GM12878 (cell line): ENCODE data around the gene BIRC6. TPM values are rescaled to one million over a fixed set of nuclear protein-coding genes. Genes with fewer than 3 reads are reported as not detected.

Experiments
- ATAC-seq: fragments of 200-7000 bp; cut with Tn5 transposase; 3 replicates; pipeline ENCODE4 v1.9.1; 2020; ENCODE audit warnings: mild to moderate bottlenecking, moderate library complexity
- BruUV-seq: library from RNA; stranded (reverse); fragments of 400-500 nt; replicated peaks from 2 replicates; lab custom pipeline; 2021; lab: Mats Ljungman, UMichigan
- CTCF ChIA-PET: fragments of 300-600 bp; sonication (Branson Sonifier 250); formaldehyde crosslinking; extraction: SDS; loops from one replicate; lab custom pipeline; 2021; ENCODE audit warnings: inconsistent platforms; lab: Yijun Ruan, JAX
- POLR2A ChIA-PET: fragments of 350-600 bp; formaldehyde crosslinking; extraction: SDS; loops from one replicate; lab custom pipeline; 2021; ENCODE audit warnings: inconsistent platforms; lab: Charles Lee
- RAD21 ChIA-PET: fragments of 300-600 bp; sonication (Branson Sonifier 250); formaldehyde crosslinking; loops from one replicate; lab custom pipeline; 2023; ENCODE audit warnings: antibody characterized with exemption; ENCODE audit not compliant: unreplicated experiment; lab: Charles Lee
- SMC1A ChIA-PET: fragments of 300-600 bp; sonication (Branson Sonifier 250); formaldehyde crosslinking; loops from one replicate; lab custom pipeline; 2023; ENCODE audit not compliant: unreplicated experiment, uncharacterized antibody; lab: Charles Lee
- DNase-seq: peaks from one replicate; pipeline ENCODE4 v3.0.0-alpha.2; 2011; ENCODE audit warnings: low read depth, low spot score
- FAIRE-seq: peaks from 3 replicates; lab custom pipeline; 2011; peaks lifted over from hg19 to GRCh38; lab: Jason Lieb, UNC
- H2AFZ ChIP-seq: 2 replicates; pipeline ENCODE4 v1.6.0; 2011; ENCODE audit warnings: low read depth, low read length, control low read depth; ENCODE audit not compliant: control insufficient read depth
- H3K27ac ChIP-seq: 2 replicates; pipeline ENCODE4 v1.5.1; 2011; ENCODE audit warnings: control low read depth; ENCODE audit not compliant: control insufficient read depth, insufficient read depth
- H3K27me3 ChIP-seq, 2 experiments: replicated peaks in 1 of 2; 2 replicates each; pipeline versions ENCODE4 v1.6.0 to v1.6.1; 2011; ENCODE audit warnings: low read length in 1 of 2; ENCODE audit not compliant: control insufficient read depth in 2 of 2, insufficient read depth in 2 of 2
- H3K36me3 ChIP-seq, 2 experiments: 2 replicates each; pipeline ENCODE4 v1.5.1; 2011; ENCODE audit warnings: low read length in 1 of 2; ENCODE audit not compliant: control insufficient read depth in 2 of 2, insufficient read depth in 2 of 2
- H3K4me1 ChIP-seq: 2 replicates; pipeline ENCODE4 v1.6.1; 2011; ENCODE audit warnings: mild to moderate bottlenecking, low read length, moderate library complexity, mixed read lengths; ENCODE audit not compliant: control insufficient read depth, insufficient read depth
- H3K4me2 ChIP-seq: 2 replicates; pipeline ENCODE4 v1.6.0; 2011; ENCODE audit warnings: control low read depth; ENCODE audit not compliant: control insufficient read depth, insufficient read depth
- H3K4me3 ChIP-seq: fragments of 200-600 bp; sonication (generic); 2 replicates; pipeline ENCODE4 v1.5.1; 2016
- H3K79me2 ChIP-seq: 2 replicates; pipeline ENCODE4 v1.6.0; 2011; ENCODE audit warnings: low read length; ENCODE audit not compliant: control insufficient read depth, insufficient read depth
- H3K9ac ChIP-seq: 2 replicates; pipeline ENCODE4 v1.8.0; 2011; ENCODE audit warnings: low read length, control low read depth, mixed read lengths; ENCODE audit not compliant: control insufficient read depth, insufficient read depth
- H3K9me3 ChIP-seq: replicated peaks from 3 replicates; pipeline ENCODE4 v1.5.1; 2011; ENCODE audit warnings: mild to moderate bottlenecking, low read length; ENCODE audit not compliant: control insufficient read depth, insufficient read depth
- H4K20me1 ChIP-seq: 2 replicates; pipeline ENCODE4 v1.6.0; 2011; ENCODE audit not compliant: control insufficient read depth, insufficient read depth
- ATF3 ChIP-seq: IDR thresholded peaks from 2 replicates; pipeline ENCODE4 v1.6.1; 2011; ENCODE audit warnings: low read depth, mild to moderate bottlenecking, low read length, moderate library complexity, borderline replicate concordance; ENCODE audit errors: extremely low read depth
- ATF7 ChIP-seq: fragments of 450-650 bp; IDR thresholded peaks from 2 replicates; pipeline ENCODE4 v1.6.1; 2016; ENCODE audit warnings: low read depth, mild to moderate bottlenecking
- ETV6 ChIP-seq, 2 experiments: fragments of 450-650 bp in 1 of 2; IDR thresholded peaks in 1 of 2; conservative IDR thresholded peaks in 1 of 2; 2 replicates each; pipeline ENCODE4 v1.6.1; 2014; ENCODE audit warnings: antibody characterized with exemption in 1 of 2, borderline replicate concordance in 1 of 2, low read depth in 1 of 2, mild to moderate bottlenecking in 1 of 2, moderate library complexity in 1 of 2
- MEF2B ChIP-seq: fragments of 450-650 bp; IDR thresholded peaks from 2 replicates; pipeline ENCODE4 v1.6.1; 2018; ENCODE audit warnings: mild to moderate bottlenecking, moderate library complexity; ENCODE audit not compliant: partially characterized antibody, poor library complexity, severe bottlenecking
- NFYB ChIP-seq: IDR thresholded peaks from 2 replicates; pipeline ENCODE4 v1.6.1; 2011; ENCODE audit warnings: low read depth, mild to moderate bottlenecking, low read length, improper control_type of control experiment, moderate library complexity; ENCODE audit not compliant: insufficient read depth
- SREBF2 ChIP-seq: IDR thresholded peaks from 2 replicates; pipeline ENCODE4 v1.6.1; 2012; ENCODE audit warnings: mild to moderate bottlenecking, low read length
- TAF1 ChIP-seq: IDR thresholded peaks from 2 replicates; pipeline ENCODE4 v1.6.1; 2011; ENCODE audit warnings: mild to moderate bottlenecking, low read depth, low read length, borderline replicate concordance
- WGBS: methylation state at CpG from one replicate; pipeline ENCODE4 v1.1.6; 2016; ENCODE audit warnings: low lambda C conversion rate; ENCODE audit not compliant: insufficient replicate concordance, insufficient coverage; ENCODE audit errors: missing lambda C conversion rate; 5-methylcytosine and 5-hydroxymethylcytosine counted together
- in situ Hi-C: fragments of 300-500 bp; cut with MboI; formaldehyde crosslinking; loops from 9 replicates; pipeline ENCODE4 v1.14.3; 2018; ENCODE audit warnings: mixed read lengths
- intact Hi-C: fragments of 100-400 bp; cut with micrococcal nuclease; formaldehyde crosslinking; loops from one replicate; pipeline ENCODE4 v1.14.2; 2022; ENCODE audit not compliant: unreplicated experiment
- polyA plus RNA-seq, 11 experiments: library from polyadenylated mRNA; depleted of rRNA in 4 of 11; unstranded in 6 of 11; stranded (reverse) in 5 of 11; fragments of >200 nt; fragmentation: Nextera tagmentation in 4 of 11; fragmentation: Illumina TruSeq in 1 of 11; extraction: Ambion mirVana in 4 of 11; extraction: Trizol in 1 of 11; gene quantifications; 1 replicate in 1 of 11; 2 replicates in 10 of 11; pipeline versions ENCODE4 v1.2.1 to v1.2.3, GENCODE V29; 2011 to 2016; ENCODE audit warnings: inconsistent platforms in 2 of 11, missing spikeins in 2 of 11, low read depth in 1 of 11
- total RNA-seq, 4 experiments: library from RNA; depleted of rRNA in 3 of 4; stranded (reverse); fragments of >200 nt in 3 of 4; fragmentation: Illumina TruSeq in 1 of 4; extraction: Trizol in 1 of 4; gene quantifications; 2 replicates each; pipeline versions ENCODE4 v1.2.1 to v1.2.3, GENCODE V29; 2013 to 2021

BIRC6 gene
- total and polyA plus RNA-seq, 10 of the 15 experiments (the other 5 are each of a cell fraction or from before 2014, with no cell fraction given) = 18.8 to 118 (median 55.0) TPM

DNA sequence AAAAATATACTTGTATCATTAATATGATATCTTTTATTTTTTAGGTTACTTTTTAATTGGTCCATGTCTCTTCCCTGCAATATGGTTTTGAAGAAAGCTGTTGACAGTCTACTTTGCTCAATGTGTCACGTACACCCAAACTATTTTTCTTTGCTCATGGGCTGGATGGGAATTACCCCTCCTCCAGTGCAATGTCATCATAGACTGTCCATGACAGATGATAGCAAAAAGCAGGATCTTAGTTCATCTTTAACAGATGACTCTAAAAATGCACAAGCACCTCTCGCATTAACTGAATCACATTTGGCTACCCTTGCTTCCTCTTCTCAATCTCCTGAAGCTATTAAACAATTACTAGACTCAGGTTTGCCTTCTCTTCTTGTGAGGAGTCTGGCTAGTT is 158.1 kb downstream of the BIRC6 start:
- BruUV-seq = no TSS peak
- no peak for FAIRE-seq
- Histone ChIP-seq H3K27me3 (no peaks in the 10 kb centered on the region), H3K4me2 (no peak overlapping the region), H3K79me2 (no peaks in the 10 kb centered on the region), H2AFZ (no peak overlapping the region), H4K20me1 (no peaks in the 10 kb centered on the region), H3K4me3 (no peak overlapping the region), H3K4me1 (no peaks in the 10 kb centered on the region), H3K9ac (no peak overlapping the region), H3K36me3 (peaks cover 3 to 28% of the 10 kb centered on the region in 2 experiments), H3K27ac (no peak overlapping the region), H3K9me3 (no peaks in the 10 kb centered on the region)
- no peak for ATAC-seq
- CTCF ChIA-PET = no interaction called here
- RAD21 ChIA-PET = no interaction called here
- intact Hi-C loops = no loop called here
- WGBS = 98% methylated on average over 2 of the region's 2 CpGs
- POLR2A ChIA-PET = no interaction called here
- in situ Hi-C loops = no loop called here
- DNase-seq = no peak
- SMC1A ChIA-PET = no interaction called here
- TF ChIP-seq NFYB (no peak), SREBF2 (no peak), ATF3 (no peak), TAF1 (no peak), MEF2B (no peak), ETV6 (conservative IDR thresholded peaks at IDR 0.05 in 1 of 2, IDR thresholded peaks at IDR 0.05 in 1 of 2; ENCODE audit: borderline replicate concordance in 1 of 2, low read depth in 1 of 2) (no peak), ATF7 (no peak)
